ENCODE measurements around the gene CBX8. TPM values are rescaled to one million over a fixed set of nuclear protein-coding genes. Genes with fewer than 3 reads are reported as not detected.
A peak's percentile ranks its signal among the peaks of the same experiment; 100 is the strongest.

The CBX8 gene
- total RNA-seq, 4 donors from 2014 or later = 1.7 to 3.5 (median 2.7) TPM

- peak; percentile 31 to 39 for DNase-seq
- no peak for TF ChIP-seq POLR2A (IDR thresholded peaks at IDR 0.05)
- no peak for TF ChIP-seq CTCF (IDR thresholded peaks at IDR 0.05)
- no peaks in the 10 kb centered on the region for H3K36me3 ChIP-seq
- peaks cover 5 to 24% of the 10 kb centered on the region in 2 donors for H3K4me1 ChIP-seq
- WGBS, 2 donors = 21 to 22% methylated on average over 15 of the region's 22 CpGs
- H3K4me3 ChIP-seq (replicated peaks in 1 of 3) = no peak overlapping the region
- H3K27ac ChIP-seq = no peak overlapping the region
- intact Hi-C loops (cut with DNase I) = no loop called here
- peaks cover 24% of the 10 kb centered on the region for H3K27me3 ChIP-seq
- no peaks in the 10 kb centered on the region for H3K9me3 ChIP-seq
Observed at GRCh38 chr17:79746889-79747507, 49.9 kb downstream of the CBX8 start.

GRCh38 chr17:79745641-79746105, 51.2 kb downstream of the CBX8 start:
- intact Hi-C loops (cut with DNase I) = no loop called here
- WGBS, 2 donors = 35 to 42% methylated on average over 5 to 6 of the region's 6 CpGs
- Histone ChIP-seq H3K36me3 (no peaks in the 10 kb centered on the region), H3K4me1 (peaks cover 8 to 29% of the 10 kb centered on the region in 2 donors), H3K4me3 (replicated peaks in 1 of 3) (no peak overlapping the region), H3K27me3 (peaks cover 15% of the 10 kb centered on the region), H3K27ac (no peak overlapping the region), H3K9me3 (no peaks in the 10 kb centered on the region)
- TF ChIP-seq CTCF (IDR thresholded peaks at IDR 0.05) (no peak), POLR2A (IDR thresholded peaks at IDR 0.05) (no peak)
- DNase-seq = no peak

GRCh38 chr17:79743614-79744013, 53.3 kb downstream of the CBX8 start:
- Histone ChIP-seq H3K9me3 (no peaks in the 10 kb centered on the region), H3K36me3 (no peaks in the 10 kb centered on the region), H3K27me3 (peaks cover 8% of the 10 kb centered on the region), H3K4me3 (replicated peaks in 1 of 3) (no peak overlapping the region), H3K4me1 (peaks cover 8 to 29% of the 10 kb centered on the region in 2 donors), H3K27ac (no peak overlapping the region)
- WGBS, 2 donors = 91 to 97% methylated on average over 5 of the region's 5 CpGs
- no peak for DNase-seq
- no peak for TF ChIP-seq POLR2A (IDR thresholded peaks at IDR 0.05)
- no peak for TF ChIP-seq CTCF (IDR thresholded peaks at IDR 0.05)
- intact Hi-C loops (cut with DNase I) = no loop called here

GRCh38 chr17:79742951-79743476, 53.9 kb downstream of the CBX8 start:
- H3K4me3 ChIP-seq (replicated peaks in 1 of 3) = no peak overlapping the region
- no peaks in the 10 kb centered on the region for H3K36me3 ChIP-seq
- H3K27ac ChIP-seq = no peak overlapping the region
- H3K9me3 ChIP-seq = no peaks in the 10 kb centered on the region
- intact Hi-C loops (cut with DNase I) = no loop called here
- no peak for DNase-seq
- H3K27me3 ChIP-seq = peaks cover 4% of the 10 kb centered on the region
- peaks cover 8 to 25% of the 10 kb centered on the region in 2 donors for H3K4me1 ChIP-seq
- WGBS, 2 donors = 85 to 91% methylated on average over 7 of the region's 7 CpGs
- TF ChIP-seq CTCF (IDR thresholded peaks at IDR 0.05) (no peak), POLR2A (IDR thresholded peaks at IDR 0.05) (no peak)

- 100% methylated on average over 1 of the region's 1 CpG; no CpG with 5 or more reads in 1 of the 2 donors for WGBS, 2 donors
- Histone ChIP-seq H3K27me3 (peaks cover 4% of the 10 kb centered on the region), H3K4me1 (peaks cover 8 to 20% of the 10 kb centered on the region in 2 donors), H3K4me3 (replicated peaks in 1 of 3) (no peak overlapping the region), H3K36me3 (no peaks in the 10 kb centered on the region), H3K27ac (no peak overlapping the region), H3K9me3 (no peaks in the 10 kb centered on the region)
- TF ChIP-seq POLR2A (IDR thresholded peaks at IDR 0.05) = no peak
- no peak for TF ChIP-seq CTCF (IDR thresholded peaks at IDR 0.05)
- DNase-seq = no peak
- intact Hi-C loops (cut with DNase I) = no loop called here
Observed at GRCh38 chr17:79742589-79742918, 54.3 kb downstream of the CBX8 start.

All from thyroid gland (tissue), 4 donors.